IMR-90 (cell line): ENCODE measurements around the gene HOXA7. TPM values are rescaled to one million over a fixed set of nuclear protein-coding genes. Genes with fewer than 3 reads are reported as not detected.

Experiments used
- ATAC-seq: fragments of 200-7000 bp; cut with Tn5 transposase; 2 replicates; pipeline ENCODE4 v1.9.1; 2020; ENCODE audit warnings: low read depth, mild to moderate bottlenecking, moderate library complexity
- BruUV-seq: library from RNA; stranded (reverse); fragments of 400-500 nt; replicated peaks from 2 replicates; lab custom pipeline; 2021; lab: Mats Ljungman, UMichigan
- CTCF ChIA-PET: fragments of 300-600 bp; formaldehyde crosslinking; extraction: SDS; loops from one replicate; lab custom pipeline; 2021; ENCODE audit warnings: antibody characterized with exemption; lab: Yijun Ruan, JAX
- POLR2A ChIA-PET: fragments of 300-600 bp; sonication (Branson Sonifier 250); formaldehyde crosslinking; loops from one replicate; lab custom pipeline; 2022; ENCODE audit warnings: antibody characterized with exemption; ENCODE audit not compliant: unreplicated experiment; lab: Charles Lee
- DNase-seq: peaks from one replicate; pipeline ENCODE4 v3.0.0; 2013
- H2AFZ ChIP-seq: replicated peaks from 2 replicates; pipeline ENCODE3; 2013; ENCODE audit warnings: low read length, mild to moderate bottlenecking; ENCODE audit not compliant: poor library complexity
- H2AK5ac ChIP-seq: 2 replicates; pipeline ENCODE4 v1.6.1; 2013; ENCODE audit warnings: low read depth, low read length, inconsistent platforms
- H2AK9ac ChIP-seq: replicated peaks from 2 replicates; pipeline ENCODE3; 2013; ENCODE audit warnings: mild to moderate bottlenecking, low read depth, low read length, moderate library complexity; ENCODE audit not compliant: poor library complexity
- H2BK120ac ChIP-seq: 2 replicates; pipeline ENCODE4 v1.6.1; 2013; ENCODE audit warnings: low read depth, low read length, inconsistent platforms
- H2BK15ac ChIP-seq: 3 replicates; pipeline ENCODE4 v1.6.1; 2013; ENCODE audit warnings: low read depth, low read length, inconsistent platforms
- H2BK20ac ChIP-seq: 2 replicates; pipeline ENCODE4 v1.6.1; 2013; ENCODE audit warnings: low read depth, mild to moderate bottlenecking, inconsistent platforms, low read length, moderate library complexity
- H2BK5ac ChIP-seq: 2 replicates; pipeline ENCODE4 v1.6.1; 2013; ENCODE audit warnings: mild to moderate bottlenecking, low read depth, low read length, inconsistent platforms; ENCODE audit not compliant: poor library complexity, severe bottlenecking
- H3K14ac ChIP-seq: replicated peaks from 2 replicates; pipeline ENCODE4 v1.6.1; 2013; ENCODE audit warnings: low read depth, low read length, inconsistent platforms
- H3K18ac ChIP-seq: 2 replicates; pipeline ENCODE4 v1.6.1; 2013; ENCODE audit warnings: low read depth, low read length, control low read depth
- H3K23ac ChIP-seq: 2 replicates; pipeline ENCODE4 v1.6.1; 2013; ENCODE audit warnings: low read depth, low read length, inconsistent platforms
- H3K27ac ChIP-seq: 2 replicates; pipeline ENCODE4 v1.5.1; 2013; ENCODE audit warnings: mild to moderate bottlenecking, control low read depth, low read length; ENCODE audit not compliant: insufficient read depth
- H3K27me3 ChIP-seq: 2 replicates; pipeline ENCODE4 v1.6.1; 2013; ENCODE audit warnings: low read length; ENCODE audit not compliant: control insufficient read depth, insufficient read depth
- H3K36me3 ChIP-seq: 2 replicates; pipeline ENCODE4 v1.6.1; 2013; ENCODE audit warnings: low read length, mixed read lengths; ENCODE audit not compliant: control insufficient read depth, insufficient read depth
- H3K4ac ChIP-seq: 2 replicates; pipeline ENCODE4 v1.6.1; 2013; ENCODE audit warnings: low read depth, low read length, inconsistent platforms
- H3K4me1 ChIP-seq: 2 replicates; pipeline ENCODE4 v1.6.1; 2013; ENCODE audit warnings: low read length, mixed read lengths; ENCODE audit not compliant: control insufficient read depth, insufficient read depth
- H3K4me2 ChIP-seq: 2 replicates; pipeline ENCODE4 v1.6.1; 2013; ENCODE audit warnings: low read depth, mild to moderate bottlenecking, control low read depth, low read length, moderate library complexity
- H3K4me3 ChIP-seq: 2 replicates; pipeline ENCODE4 v1.5.1; 2013; ENCODE audit warnings: low read depth, mild to moderate bottlenecking, control low read depth, low read length, moderate library complexity; ENCODE audit not compliant: insufficient read depth
- H3K56ac ChIP-seq: 2 replicates; pipeline ENCODE4 v1.6.1; 2013; ENCODE audit warnings: low read length, inconsistent platforms; ENCODE audit not compliant: insufficient read depth; ENCODE audit errors: extremely low read depth
- H3K79me1 ChIP-seq, 2 experiments: 2 replicates each; pipeline ENCODE4 v1.6.1; 2013; ENCODE audit warnings: low read length in 2 of 2, inconsistent platforms in 1 of 2, low read depth in 1 of 2
- H3K9ac ChIP-seq: 2 replicates; pipeline ENCODE4 v1.6.1; 2013; ENCODE audit warnings: low read depth, low read length, control low read depth
- H3K9me1 ChIP-seq: 2 replicates; pipeline ENCODE4 v1.6.1; 2013; ENCODE audit warnings: low read length, inconsistent platforms; ENCODE audit not compliant: insufficient read depth
- H3K9me3 ChIP-seq: 2 replicates; pipeline ENCODE4 v1.6.1; 2013; ENCODE audit warnings: low read length; ENCODE audit not compliant: control insufficient read depth, insufficient read depth
- H4K20me1 ChIP-seq: 2 replicates; pipeline ENCODE4 v1.6.1; 2013; ENCODE audit warnings: low read length, inconsistent platforms; ENCODE audit not compliant: insufficient read depth
- H4K5ac ChIP-seq: 2 replicates; pipeline ENCODE4 v1.6.1; 2013; ENCODE audit warnings: mild to moderate bottlenecking, low read depth, low read length, control low read depth
- H4K8ac ChIP-seq, 2 experiments: 2 replicates each; pipeline ENCODE4 v1.6.1; 2013; ENCODE audit warnings: low read depth in 2 of 2, low read length in 2 of 2, control low read depth in 1 of 2, inconsistent platforms in 1 of 2
- H4K91ac ChIP-seq: 2 replicates; pipeline ENCODE4 v1.6.1; 2013; ENCODE audit warnings: low read depth, low read length, inconsistent platforms; ENCODE audit not compliant: insufficient read depth
- BHLHE40 ChIP-seq: fragments of 150-350 bp; IDR thresholded peaks from 2 replicates; pipeline ENCODE4 v1.6.1; 2016; ENCODE audit warnings: mild to moderate bottlenecking, low read depth, low read length
- CEBPB ChIP-seq: IDR thresholded peaks from 2 replicates; pipeline ENCODE4 v1.6.1; 2012; ENCODE audit warnings: low read depth, low read length, improper control_type of control experiment
- CTCF ChIP-seq: conservative IDR thresholded peaks from 2 replicates; pipeline ENCODE4 v1.5.1; 2012; ENCODE audit warnings: mild to moderate bottlenecking, low read depth, low read length, improper control_type of control experiment
- MXI1 ChIP-seq: IDR thresholded peaks from 2 replicates; pipeline ENCODE4 v1.6.1; 2012; ENCODE audit warnings: low read depth, mild to moderate bottlenecking, low read length, moderate library complexity, borderline replicate concordance
- NFE2L2 ChIP-seq: fragments of 150-350 bp; IDR thresholded peaks from 2 replicates; pipeline ENCODE4 v1.6.1; 2016; ENCODE audit warnings: low read depth, mild to moderate bottlenecking, low read length
- RAD21 ChIP-seq: IDR thresholded peaks from 2 replicates; pipeline ENCODE4 v1.6.1; 2012; ENCODE audit warnings: low read length, improper control_type of control experiment
- RCOR1 ChIP-seq: IDR thresholded peaks from 2 replicates; pipeline ENCODE4 v1.6.1; 2012; ENCODE audit warnings: mild to moderate bottlenecking, low read length, improper control_type of control experiment; ENCODE audit not compliant: insufficient replicate concordance
- RFX5 ChIP-seq: IDR thresholded peaks from 2 replicates; pipeline ENCODE4 v1.8.0; 2012; ENCODE audit warnings: low read depth, mild to moderate bottlenecking, low read length, moderate library complexity
- WGBS, 2 experiments: methylation state at CpG; one replicate each; pipeline versions ENCODE4 v1.1.5 to v1.1.7; 2013; ENCODE audit warnings: missing lambda C conversion rate in 2 of 2; ENCODE audit not compliant: insufficient read length in 1 of 2; ENCODE audit errors: extremely low coverage in 2 of 2; 5-methylcytosine and 5-hydroxymethylcytosine counted together
- dilution Hi-C: fragments of 300-500 bp; cut with HindIII; formaldehyde crosslinking; loops from one replicate; pipeline ENCODE4 v1.14.3; 2018; ENCODE audit warnings: low sequenced_read_pairs; ENCODE audit not compliant: unreplicated experiment
- in situ Hi-C: fragments of 300-500 bp; cut with MboI; formaldehyde crosslinking; loops from 3 replicates; pipeline ENCODE4 v1.14.3; 2019; ENCODE audit warnings: low sequenced_read_pairs, inconsistent platforms, mixed read lengths
- intact Hi-C: fragments of 100-400 bp; cut with micrococcal nuclease; formaldehyde crosslinking; loops from 2 replicates; pipeline ENCODE4 v1.10.0; 2022
- polyA plus RNA-seq, 3 experiments: library from polyadenylated mRNA; depleted of rRNA; stranded (reverse); fragments of >200 nt; gene quantifications; 2 replicates each; pipeline ENCODE4 v1.2.3, GENCODE V29; 2012; ENCODE audit warnings: low replicate concordance in 1 of 3
- total RNA-seq: library from RNA; depleted of rRNA; stranded (reverse); fragments of >200 nt; gene quantifications from 2 replicates; pipeline ENCODE4 v1.2.3, GENCODE V29; 2012

HOXA7 gene
- total and polyA plus RNA-seq, 2 of the 4 experiments (the other 2 are of a cell fraction): 0.18 to 1.7 TPM

GRCh38 chr7:27123007-27123476 is 33.4 kb downstream of the HOXA7 start:
- in situ Hi-C loops: no loop called here

More at GRCh38 chr7:27123007-27123476, 33.4 kb downstream of the HOXA7 start:
- Histone ChIP-seq H4K5ac (peak overlapping the region; percentile 50), H3K14ac (peak overlapping the region; percentile 94), H4K8ac (peak overlapping the region; percentile 90 to 93), H2AK9ac (peak overlapping the region; percentile 87), H3K9me1 (peaks cover 12% of the 10 kb centered on the region), H3K9me3 (no peaks in the 10 kb centered on the region), H2BK15ac (peak overlapping the region; percentile 64; the same call in 2 of the 3 replicates), H3K56ac (peak overlapping the region; percentile 76), H2BK5ac (peak overlapping the region; percentile 88), H2BK20ac (peak overlapping the region; percentile 63), H3K79me1 (peaks cover 5 to 52% of the 10 kb centered on the region in 2 experiments; a peak in 3 of 4 replicates), H3K36me3 (no peaks in the 10 kb centered on the region), H2BK120ac (peak overlapping the region; percentile 94), H4K91ac (peak overlapping the region; percentile 96), H3K4me2 (peak overlapping the region; percentile 95), H3K27me3 (no peaks in the 10 kb centered on the region), H3K4me1 (peaks cover 36% of the 10 kb centered on the region), H3K9ac (peak overlapping the region; percentile 96), H4K20me1 (0 out of 2 replicates have a peak, but pooled peaks cover 2% of the 10 kb centered on the region), H2AFZ (peak overlapping the region; percentile 73), H3K27ac (peak overlapping the region; percentile 99), H3K4ac (peak overlapping the region; percentile 98), H2AK5ac (peak overlapping the region; percentile 62), H3K18ac (peak overlapping the region; percentile 67), H3K4me3 (peak overlapping the region; percentile 48), H3K23ac (peak overlapping the region; percentile 80)
- ATAC-seq (0 out of 2 replicates have a peak, but pooled peaks have one; percentile 1), DNase-seq (peak; percentile 67)
- ChIA-PET CTCF (interaction anchor here (1.0 to 1.2 kb wide), 2 partner anchors 17 to 754 kb away, joined by 3 to 5 read pairs; no protein-coding TSS in a partner anchor), POLR2A (interaction anchor here (1.0 kb wide), 1 partner anchor 25 kb away, joined by 3 read pairs; no protein-coding TSS in a partner anchor)
- WGBS, 2 experiments: 0% methylated on average over 5 of the region's 14 CpGs; no CpG with 5 or more reads in 1 of the 2 experiments
- TF ChIP-seq RFX5 (no peak), MXI1 (no peak), BHLHE40 (no peak), CTCF (no peak), RAD21 (no peak), CEBPB (peak; percentile 92), RCOR1 (no peak), NFE2L2 (no peak)
- BruUV-seq: no TSS peak
- intact Hi-C loops (loop anchor here (2.0 to 5.0 kb wide), 2 partner anchors 24 to 921 kb away; partner anchors contain the start of genes CBX3 and HNRNPA2B1), dilution Hi-C loops (no loop called here)
